ENCODE data around the gene CIAO3.

CIAO3 gene

GRCh38 chr16:775236-775796, 34.5 kb upstream of the CIAO3 start:
- DNase-seq (ENCODE audit: low spot score): no peak

- DNase-seq (ENCODE audit: low spot score): no peak
These were observed 33.5 kb upstream of the CIAO3 start for GRCh38 chr16:774086-775001.

- DNase-seq (ENCODE audit: low spot score): no peak
These were observed 32.2 kb upstream of the CIAO3 start for GRCh38 chr16:772959-773358.

GRCh38 chr16:770411-770810, 29.6 kb upstream of the CIAO3 start:
- DNase-seq (ENCODE audit: low spot score): no peak

- no peak for DNase-seq (ENCODE audit: low spot score)
These were observed 29.1 kb upstream of the CIAO3 start for GRCh38 chr16:769934-770333.

GRCh38 chr16:769184-769784, 28.5 kb upstream of the CIAO3 start:
- no peak for DNase-seq (ENCODE audit: low spot score)

GRCh38 chr16:768428-768827, 27.6 kb upstream of the CIAO3 start:
- DNase-seq (ENCODE audit: low spot score): no peak

GRCh38 chr16:767743-768235, 27.0 kb upstream of the CIAO3 start:
- DNase-seq (ENCODE audit: low spot score): no peak

GRCh38 chr16:766820-767640, 26.2 kb upstream of the CIAO3 start:
- no peak for DNase-seq (ENCODE audit: low spot score)

- DNase-seq (ENCODE audit: low spot score): no peak
These were observed 25.4 kb upstream of the CIAO3 start for GRCh38 chr16:766008-766819.

- no peak for DNase-seq (ENCODE audit: low spot score)
These were observed 24.7 kb upstream of the CIAO3 start for GRCh38 chr16:765488-765865.

GRCh38 chr16:764848-765487, 24.2 kb upstream of the CIAO3 start:
- no peak for DNase-seq (ENCODE audit: low spot score)

GRCh38 chr16:764184-764750, 23.5 kb upstream of the CIAO3 start:
- no peak for DNase-seq (ENCODE audit: low spot score)

GRCh38 chr16:763369-764183, 22.8 kb upstream of the CIAO3 start:
- no peak for DNase-seq (ENCODE audit: low spot score)

GRCh38 chr16:762595-763268, 21.9 kb upstream of the CIAO3 start:
- DNase-seq (ENCODE audit: low spot score): no peak

- no peak for DNase-seq (ENCODE audit: low spot score)
These were observed 21.1 kb upstream of the CIAO3 start for GRCh38 chr16:761625-762513.

GRCh38 chr16:760545-761343, 19.9 kb upstream of the CIAO3 start, which contains the start of gene MSLN:
MSLN (plus strand) TSS chr16:760734; CDS start chr16:762681, 1,947 bp downstream.
- no peak for DNase-seq (ENCODE audit: low spot score)
